Measurements from ENCODE around the gene ZNF254.
A peak's percentile ranks its signal among the peaks of the same experiment; 100 is the strongest.
"Not testable (repeated sequence)": the region's sequence is repeated elsewhere in the genome, so short reads cannot be mapped to it uniquely, and the experiment has no call there.

The ZNF254 gene

GRCh38 chr19:24086974-24087595 lies at the start of gene ZNF254:
TSS of gene ZNF254 (plus strand) at chr19:24087187. CDS start at chr19:24087308, 121 bp downstream.
- H3K4me1 ChIP-seq (ENCODE audit: insufficient read depth, low read length) = no peaks in the 10 kb centered on the region
- no peaks in the 10 kb centered on the region for H3K27me3 ChIP-seq (ENCODE audit: insufficient read depth, low read length)
- no peaks in the 10 kb centered on the region for H3K9me3 ChIP-seq (ENCODE audit: insufficient read depth, low read depth, low read length)
- H3K36me3 ChIP-seq (ENCODE audit: insufficient read depth, low read depth, low read length) = peaks cover 4% of the 10 kb centered on the region; the same call in 1 of the 2 replicates
- H3K4me3 ChIP-seq (ENCODE audit: low read length) = peak within 1 kb of the TSS; percentile 96
- peak within 1 kb of the TSS; percentile 99 for H3K9ac ChIP-seq (ENCODE audit: low read depth, low read length)
- peak within 1 kb of the TSS; percentile 93 for H3K27ac ChIP-seq (ENCODE audit: low read length)

- Histone ChIP-seq H3K4me3 (ENCODE audit: low read length) (no peak overlapping the region), H3K9me3 (ENCODE audit: insufficient read depth, low read depth, low read length) (no peaks in the 10 kb centered on the region), H3K9ac (ENCODE audit: low read depth, low read length) (no peak overlapping the region), H3K27me3 (ENCODE audit: insufficient read depth, low read length) (no peaks in the 10 kb centered on the region), H3K27ac (ENCODE audit: low read length) (no peak overlapping the region), H3K4me1 (ENCODE audit: insufficient read depth, low read length) (peaks cover 8% of the 10 kb centered on the region; the same call in 1 of the 2 replicates), H3K36me3 (ENCODE audit: insufficient read depth, low read depth, low read length) (peaks cover 77% of the 10 kb centered on the region)
Observed at GRCh38 chr19:24040621-24041020, 46.4 kb upstream of the ZNF254 start.

- H3K9ac ChIP-seq (ENCODE audit: low read depth, low read length); H3K9me3 ChIP-seq (ENCODE audit: insufficient read depth, low read depth, low read length); H3K4me1 ChIP-seq (ENCODE audit: insufficient read depth, low read length); H3K27me3 ChIP-seq (ENCODE audit: insufficient read depth, low read length); H3K4me3 ChIP-seq (ENCODE audit: low read length); H3K27ac ChIP-seq (ENCODE audit: low read length): not testable (repeated sequence)
- H3K36me3 ChIP-seq (ENCODE audit: insufficient read depth, low read depth, low read length) = peaks cover 78% of the 10 kb centered on the region
Observed at GRCh38 chr19:24041326-24041725, 45.7 kb upstream of the ZNF254 start.

GRCh38 chr19:24046550-24046949 lies 40.4 kb upstream of the ZNF254 start:
- no peak overlapping the region for H3K9ac ChIP-seq (ENCODE audit: low read depth, low read length)
- no peaks in the 10 kb centered on the region for H3K4me1 ChIP-seq (ENCODE audit: insufficient read depth, low read length)
- H3K36me3 ChIP-seq (ENCODE audit: insufficient read depth, low read depth, low read length) = peaks cover 85% of the 10 kb centered on the region
- no peak overlapping the region for H3K4me3 ChIP-seq (ENCODE audit: low read length)
- H3K27ac ChIP-seq (ENCODE audit: low read length) = no peak overlapping the region
- H3K9me3 ChIP-seq (ENCODE audit: insufficient read depth, low read depth, low read length) = no peaks in the 10 kb centered on the region
- H3K27me3 ChIP-seq (ENCODE audit: insufficient read depth, low read length) = no peaks in the 10 kb centered on the region

- Histone ChIP-seq H3K9ac (ENCODE audit: low read depth, low read length) (no peak overlapping the region), H3K27ac (ENCODE audit: low read length) (no peak overlapping the region), H3K27me3 (ENCODE audit: insufficient read depth, low read length) (no peaks in the 10 kb centered on the region), H3K36me3 (ENCODE audit: insufficient read depth, low read depth, low read length) (peaks cover 91% of the 10 kb centered on the region), H3K9me3 (ENCODE audit: insufficient read depth, low read depth, low read length) (no peaks in the 10 kb centered on the region), H3K4me1 (ENCODE audit: insufficient read depth, low read length) (no peaks in the 10 kb centered on the region), H3K4me3 (ENCODE audit: low read length) (no peak overlapping the region)
Observed at GRCh38 chr19:24048261-24048660, 38.7 kb upstream of the ZNF254 start.

GRCh38 chr19:24049537-24049936 lies 37.5 kb upstream of the ZNF254 start:
- Histone ChIP-seq H3K4me1 (ENCODE audit: insufficient read depth, low read length) (no peaks in the 10 kb centered on the region), H3K27ac (ENCODE audit: low read length) (no peak overlapping the region), H3K9me3 (ENCODE audit: insufficient read depth, low read depth, low read length) (no peaks in the 10 kb centered on the region), H3K4me3 (ENCODE audit: low read length) (no peak overlapping the region), H3K27me3 (ENCODE audit: insufficient read depth, low read length) (no peaks in the 10 kb centered on the region), H3K36me3 (ENCODE audit: insufficient read depth, low read depth, low read length) (peaks cover 95% of the 10 kb centered on the region), H3K9ac (ENCODE audit: low read depth, low read length) (no peak overlapping the region)

- Histone ChIP-seq H3K27ac (ENCODE audit: low read length) (no peak overlapping the region), H3K4me1 (ENCODE audit: insufficient read depth, low read length) (no peaks in the 10 kb centered on the region), H3K36me3 (ENCODE audit: insufficient read depth, low read depth, low read length) (peaks cover 99% of the 10 kb centered on the region), H3K4me3 (ENCODE audit: low read length) (no peak overlapping the region), H3K9ac (ENCODE audit: low read depth, low read length) (no peak overlapping the region), H3K9me3 (ENCODE audit: insufficient read depth, low read depth, low read length) (no peaks in the 10 kb centered on the region), H3K27me3 (ENCODE audit: insufficient read depth, low read length) (no peaks in the 10 kb centered on the region)
Observed at GRCh38 chr19:24051516-24051915, 35.5 kb upstream of the ZNF254 start.

- Histone ChIP-seq H3K27me3 (ENCODE audit: insufficient read depth, low read length) (no peaks in the 10 kb centered on the region), H3K9me3 (ENCODE audit: insufficient read depth, low read depth, low read length) (no peaks in the 10 kb centered on the region), H3K9ac (ENCODE audit: low read depth, low read length) (no peak overlapping the region), H3K36me3 (ENCODE audit: insufficient read depth, low read depth, low read length) (peaks cover 99% of the 10 kb centered on the region), H3K4me3 (ENCODE audit: low read length) (no peak overlapping the region), H3K4me1 (ENCODE audit: insufficient read depth, low read length) (no peaks in the 10 kb centered on the region), H3K27ac (ENCODE audit: low read length) (no peak overlapping the region)
Observed at GRCh38 chr19:24052811-24053210, 34.2 kb upstream of the ZNF254 start.

- Histone ChIP-seq H3K4me1 (ENCODE audit: insufficient read depth, low read length) (no peaks in the 10 kb centered on the region), H3K4me3 (ENCODE audit: low read length) (no peak overlapping the region), H3K9me3 (ENCODE audit: insufficient read depth, low read depth, low read length) (no peaks in the 10 kb centered on the region), H3K27me3 (ENCODE audit: insufficient read depth, low read length) (no peaks in the 10 kb centered on the region), H3K27ac (ENCODE audit: low read length) (no peak overlapping the region), H3K36me3 (ENCODE audit: insufficient read depth, low read depth, low read length) (peaks cover 97% of the 10 kb centered on the region), H3K9ac (ENCODE audit: low read depth, low read length) (no peak overlapping the region)
Observed at GRCh38 chr19:24053601-24054000, 33.4 kb upstream of the ZNF254 start.

GRCh38 chr19:24054044-24054935 lies 32.7 kb upstream of the ZNF254 start:
- no peaks in the 10 kb centered on the region for H3K27me3 ChIP-seq (ENCODE audit: insufficient read depth, low read length)
- H3K4me3 ChIP-seq (ENCODE audit: low read length) = no peak overlapping the region
- H3K36me3 ChIP-seq (ENCODE audit: insufficient read depth, low read depth, low read length) = peaks cover 97% of the 10 kb centered on the region
- no peaks in the 10 kb centered on the region for H3K4me1 ChIP-seq (ENCODE audit: insufficient read depth, low read length)
- H3K27ac ChIP-seq (ENCODE audit: low read length) = no peak overlapping the region
- H3K9ac ChIP-seq (ENCODE audit: low read depth, low read length) = no peak overlapping the region
- H3K9me3 ChIP-seq (ENCODE audit: insufficient read depth, low read depth, low read length) = no peaks in the 10 kb centered on the region

- Histone ChIP-seq H3K9me3 (ENCODE audit: insufficient read depth, low read depth, low read length) (no peaks in the 10 kb centered on the region), H3K4me1 (ENCODE audit: insufficient read depth, low read length) (no peaks in the 10 kb centered on the region), H3K27ac (ENCODE audit: low read length) (no peak overlapping the region), H3K36me3 (ENCODE audit: insufficient read depth, low read depth, low read length) (peaks cover 97% of the 10 kb centered on the region), H3K9ac (ENCODE audit: low read depth, low read length) (no peak overlapping the region), H3K27me3 (ENCODE audit: insufficient read depth, low read length) (no peaks in the 10 kb centered on the region), H3K4me3 (ENCODE audit: low read length) (no peak overlapping the region)
Observed at GRCh38 chr19:24055548-24055947, 31.4 kb upstream of the ZNF254 start.

GRCh38 chr19:24057144-24057543 lies 29.8 kb upstream of the ZNF254 start:
- no peaks in the 10 kb centered on the region for H3K4me1 ChIP-seq (ENCODE audit: insufficient read depth, low read length)
- H3K4me3 ChIP-seq (ENCODE audit: low read length) = no peak overlapping the region
- H3K9me3 ChIP-seq (ENCODE audit: insufficient read depth, low read depth, low read length) = no peaks in the 10 kb centered on the region
- H3K9ac ChIP-seq (ENCODE audit: low read depth, low read length) = no peak overlapping the region
- no peak overlapping the region for H3K27ac ChIP-seq (ENCODE audit: low read length)
- peaks cover 94% of the 10 kb centered on the region for H3K36me3 ChIP-seq (ENCODE audit: insufficient read depth, low read depth, low read length)
- H3K27me3 ChIP-seq (ENCODE audit: insufficient read depth, low read length) = no peaks in the 10 kb centered on the region

Measured in iPS-20b (cell line).